ENCODE results near the gene LCN10.

DNA sequence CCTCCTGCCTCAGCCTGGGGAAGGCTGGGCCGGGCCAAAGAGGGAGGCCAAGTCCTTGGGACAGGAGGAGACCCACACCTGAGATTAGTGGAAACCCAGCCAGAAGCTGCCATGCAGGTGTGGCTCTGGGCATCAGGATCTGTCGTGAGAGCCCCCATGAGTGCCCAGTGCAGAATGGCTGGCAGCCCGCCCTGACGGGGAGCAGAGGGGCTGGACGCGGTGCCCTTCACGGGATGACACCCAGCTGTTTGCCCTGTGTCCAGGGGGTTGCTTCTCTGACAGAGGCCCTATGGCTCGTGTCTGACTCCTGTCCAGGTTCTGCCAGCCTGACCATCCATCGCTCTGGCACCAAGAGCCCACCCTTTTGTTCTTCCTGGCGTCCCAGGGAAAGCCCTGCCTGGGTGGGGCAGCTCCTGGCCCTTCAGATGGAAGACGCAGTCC, 21.8 kb downstream of the LCN10 start:
- TF ChIP-seq CBFA2T2 (conservative IDR thresholded peaks at IDR 0.05) = no peak
- TF ChIP-seq NR2C2 (CRISPR knock-in tag; IDR thresholded peaks at IDR 0.05) = no peak
- TF ChIP-seq NR2C2 (tag; IDR thresholded peaks at IDR 0.05) = no peak
- TF ChIP-seq ETV5 (CRISPR knock-in tag; IDR thresholded peaks at IDR 0.05; ENCODE audit: low read depth) = no peak
- TF ChIP-seq, protein P1, sequence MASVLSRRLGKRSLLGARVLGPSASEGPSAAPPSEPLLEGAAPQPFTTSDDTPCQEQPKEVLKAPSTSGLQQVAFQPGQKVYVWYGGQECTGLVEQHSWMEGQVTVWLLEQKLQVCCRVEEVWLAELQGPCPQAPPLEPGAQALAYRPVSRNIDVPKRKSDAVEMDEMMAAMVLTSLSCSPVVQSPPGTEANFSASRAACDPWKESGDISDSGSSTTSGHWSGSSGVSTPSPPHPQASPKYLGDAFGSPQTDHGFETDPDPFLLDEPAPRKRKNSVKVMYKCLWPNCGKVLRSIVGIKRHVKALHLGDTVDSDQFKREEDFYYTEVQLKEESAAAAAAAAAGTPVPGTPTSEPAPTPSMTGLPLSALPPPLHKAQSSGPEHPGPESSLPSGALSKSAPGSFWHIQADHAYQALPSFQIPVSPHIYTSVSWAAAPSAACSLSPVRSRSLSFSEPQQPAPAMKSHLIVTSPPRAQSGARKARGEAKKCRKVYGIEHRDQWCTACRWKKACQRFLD (CRISPR knock-in tag; IDR thresholded peaks at IDR 0.05) = no peak
- no peak for TF ChIP-seq STAG1 (CRISPR knock-in tag; IDR thresholded peaks at IDR 0.05; ENCODE audit: borderline replicate concordance)
- no peak for TF ChIP-seq NCOA1 (IDR thresholded peaks at IDR 0.05; ENCODE audit: low read depth)
- TF ChIP-seq U2AF2 (optimal IDR thresholded peaks at IDR 0.05; ENCODE audit: low read depth, low read length) = no peak
- TF ChIP-seq, protein P2, sequence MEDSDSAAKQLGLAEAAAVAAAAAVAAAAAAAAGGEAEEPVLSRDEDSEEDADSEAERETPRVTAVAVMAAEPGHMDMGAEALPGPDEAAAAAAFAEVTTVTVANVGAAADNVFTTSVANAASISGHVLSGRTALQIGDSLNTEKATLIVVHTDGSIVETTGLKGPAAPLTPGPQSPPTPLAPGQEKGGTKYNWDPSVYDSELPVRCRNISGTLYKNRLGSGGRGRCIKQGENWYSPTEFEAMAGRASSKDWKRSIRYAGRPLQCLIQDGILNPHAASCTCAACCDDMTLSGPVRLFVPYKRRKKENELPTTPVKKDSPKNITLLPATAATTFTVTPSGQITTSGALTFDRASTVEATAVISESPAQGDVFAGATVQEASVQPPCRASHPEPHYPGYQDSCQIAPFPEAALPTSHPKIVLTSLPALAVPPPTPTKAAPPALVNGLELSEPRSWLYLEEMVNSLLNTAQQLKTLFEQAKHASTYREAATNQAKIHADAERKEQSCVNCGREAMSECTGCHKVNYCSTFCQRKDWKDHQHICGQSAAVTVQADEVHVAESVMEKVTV (CRISPR knock-in tag; IDR thresholded peaks at IDR 0.05) = no peak
- TF ChIP-seq, protein P3, sequence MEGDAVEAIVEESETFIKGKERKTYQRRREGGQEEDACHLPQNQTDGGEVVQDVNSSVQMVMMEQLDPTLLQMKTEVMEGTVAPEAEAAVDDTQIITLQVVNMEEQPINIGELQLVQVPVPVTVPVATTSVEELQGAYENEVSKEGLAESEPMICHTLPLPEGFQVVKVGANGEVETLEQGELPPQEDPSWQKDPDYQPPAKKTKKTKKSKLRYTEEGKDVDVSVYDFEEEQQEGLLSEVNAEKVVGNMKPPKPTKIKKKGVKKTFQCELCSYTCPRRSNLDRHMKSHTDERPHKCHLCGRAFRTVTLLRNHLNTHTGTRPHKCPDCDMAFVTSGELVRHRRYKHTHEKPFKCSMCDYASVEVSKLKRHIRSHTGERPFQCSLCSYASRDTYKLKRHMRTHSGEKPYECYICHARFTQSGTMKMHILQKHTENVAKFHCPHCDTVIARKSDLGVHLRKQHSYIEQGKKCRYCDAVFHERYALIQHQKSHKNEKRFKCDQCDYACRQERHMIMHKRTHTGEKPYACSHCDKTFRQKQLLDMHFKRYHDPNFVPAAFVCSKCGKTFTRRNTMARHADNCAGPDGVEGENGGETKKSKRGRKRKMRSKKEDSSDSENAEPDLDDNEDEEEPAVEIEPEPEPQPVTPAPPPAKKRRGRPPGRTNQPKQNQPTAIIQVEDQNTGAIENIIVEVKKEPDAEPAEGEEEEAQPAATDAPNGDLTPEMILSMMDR (IDR thresholded peaks at IDR 0.05 in 2 of 3, conservative IDR thresholded peaks at IDR 0.05 in 1 of 3; ENCODE audit: insufficient read depth in 2 of 3, low read depth in 1 of 3, low read length in 3 of 3) = no peak
- TF ChIP-seq HDAC3 (IDR thresholded peaks at IDR 0.05; ENCODE audit: borderline replicate concordance, partially characterized antibody) = no peak
